Measurements from ENCODE around the gene PDE9A.

The PDE9A gene

DNA sequence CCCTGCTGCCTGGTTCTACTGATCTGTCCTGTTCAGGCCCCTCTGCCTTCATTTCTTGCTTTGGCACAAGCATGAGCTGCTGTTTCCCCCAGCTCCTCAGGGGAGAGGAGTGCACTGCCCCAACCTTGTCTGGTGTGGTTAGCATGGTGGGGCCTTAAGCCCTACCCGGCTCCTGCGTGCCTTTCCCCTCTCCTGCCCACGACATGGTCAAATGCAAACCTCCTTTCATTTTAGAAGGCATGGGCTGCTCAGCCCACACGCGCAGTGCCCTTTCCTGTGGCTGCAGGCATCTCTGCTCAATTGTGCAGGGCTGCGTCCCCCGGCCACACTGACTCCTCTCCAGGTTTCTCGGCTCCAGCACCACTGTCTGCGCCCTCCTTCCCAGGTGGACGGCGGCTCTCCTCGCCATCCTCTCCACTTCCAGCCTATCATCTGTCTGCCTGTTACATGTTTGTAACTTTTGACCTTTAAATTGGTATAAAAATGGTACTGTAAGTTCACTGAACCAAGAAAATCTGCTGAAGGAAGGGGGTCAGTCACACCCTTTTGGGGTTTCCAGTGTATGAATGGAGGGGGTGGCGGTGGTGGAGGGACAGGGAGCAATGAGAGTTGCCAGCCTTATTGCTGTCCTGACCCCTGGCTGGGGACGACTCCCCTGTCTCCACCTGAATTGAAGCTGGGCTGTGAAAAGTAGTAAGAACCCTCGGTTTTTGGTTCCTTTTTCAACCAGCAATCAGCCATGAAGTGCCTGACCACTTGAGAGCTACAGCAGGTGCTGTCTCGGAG lies 5.1 kb downstream of the PDE9A start:
- DNase-seq: no peak

DNA sequence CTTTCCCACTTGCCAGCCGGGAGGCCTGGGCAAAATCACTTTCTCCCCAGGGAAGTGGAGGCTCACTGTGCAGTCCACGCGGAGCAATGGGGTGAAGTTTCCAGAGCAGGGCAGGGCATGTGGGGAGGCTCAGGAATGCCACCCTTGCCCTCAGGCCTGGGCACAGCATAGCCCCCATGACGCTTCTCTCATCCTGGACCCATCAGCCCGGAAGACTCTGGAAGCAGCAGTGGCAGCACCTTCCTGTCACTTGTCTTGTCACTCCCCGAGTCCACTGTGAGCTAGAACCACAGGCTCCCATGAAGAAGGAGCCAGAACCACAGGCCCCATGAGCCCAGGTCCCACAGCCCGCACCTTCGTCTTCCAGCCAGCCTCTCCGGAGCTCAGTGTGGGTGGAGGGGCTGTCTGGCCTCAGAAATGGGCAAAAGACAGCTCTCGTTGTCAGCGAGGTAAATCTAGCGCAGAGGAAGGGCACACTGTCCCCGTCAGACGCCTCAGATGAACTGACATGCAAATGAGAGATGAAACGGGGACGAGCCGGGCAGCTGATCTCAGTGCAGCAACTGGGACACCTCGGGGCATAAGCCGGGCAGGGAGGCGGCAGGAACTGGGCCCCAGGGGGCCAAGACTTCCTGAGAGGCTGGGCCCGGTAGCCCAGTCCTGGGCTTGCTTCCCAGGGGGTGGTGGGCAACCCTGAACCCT lies 6.1 kb downstream of the PDE9A start:
- no peak for DNase-seq

- no peak for DNase-seq
Observed at GRCh38 chr21:42660118-42660470, 6.7 kb downstream of the PDE9A start.

- DNase-seq: no peak
Observed at GRCh38 chr21:42661688-42662429, 8.4 kb downstream of the PDE9A start.

- DNase-seq: no peak
Observed at GRCh38 chr21:42662430-42663199, 9.2 kb downstream of the PDE9A start.

DNA sequence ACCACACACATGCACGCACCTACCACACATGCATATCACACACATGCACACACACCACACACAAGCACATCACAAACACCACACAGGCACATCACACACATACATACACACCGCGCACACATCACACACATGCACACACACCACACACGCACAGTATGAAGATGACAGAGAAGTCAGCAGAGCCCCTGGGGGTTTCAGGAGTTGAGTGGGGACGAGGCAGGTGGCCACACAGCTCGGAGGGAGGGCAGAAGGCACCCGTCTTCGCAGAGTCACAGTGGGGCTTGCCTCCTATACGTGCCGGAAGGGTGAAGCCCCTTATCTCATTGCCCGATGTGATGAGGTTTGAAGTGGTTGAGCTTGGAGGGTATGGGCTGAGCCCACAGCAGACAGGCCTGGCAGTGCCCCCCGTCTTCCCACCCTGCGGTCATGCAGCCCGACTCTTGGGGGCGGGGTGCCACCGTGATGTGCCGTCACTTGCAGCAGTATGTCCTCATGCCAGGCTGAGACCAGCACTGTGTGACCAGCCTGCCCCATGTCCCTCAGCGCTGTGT lies 9.9 kb downstream of the PDE9A start:
- DNase-seq: no peak

GRCh38 chr21:42663860-42664535 lies 10.6 kb downstream of the PDE9A start:
- DNase-seq: no peak

DNA sequence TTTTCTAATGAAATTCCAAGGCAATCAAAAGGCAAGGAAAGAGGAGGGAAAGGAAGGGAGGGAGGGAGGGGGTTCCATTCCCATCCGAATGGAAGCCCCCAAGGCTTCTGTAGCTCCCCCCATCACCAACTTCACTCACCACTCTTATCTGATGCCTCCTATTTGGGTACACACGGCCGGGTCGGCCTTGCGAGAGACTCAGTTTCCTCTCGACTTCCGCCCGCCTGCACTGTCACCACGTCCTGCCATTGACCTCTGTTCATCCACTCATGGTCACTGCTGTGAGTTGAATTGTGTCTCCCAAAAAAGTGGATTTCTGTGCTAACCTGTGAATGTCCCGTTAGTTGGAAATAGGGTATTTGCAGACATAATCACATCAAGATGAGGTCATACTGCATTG lies 11.2 kb downstream of the PDE9A start:
- no peak for DNase-seq

- no peak for DNase-seq
Observed at GRCh38 chr21:42665026-42665425, 11.6 kb downstream of the PDE9A start.

DNA sequence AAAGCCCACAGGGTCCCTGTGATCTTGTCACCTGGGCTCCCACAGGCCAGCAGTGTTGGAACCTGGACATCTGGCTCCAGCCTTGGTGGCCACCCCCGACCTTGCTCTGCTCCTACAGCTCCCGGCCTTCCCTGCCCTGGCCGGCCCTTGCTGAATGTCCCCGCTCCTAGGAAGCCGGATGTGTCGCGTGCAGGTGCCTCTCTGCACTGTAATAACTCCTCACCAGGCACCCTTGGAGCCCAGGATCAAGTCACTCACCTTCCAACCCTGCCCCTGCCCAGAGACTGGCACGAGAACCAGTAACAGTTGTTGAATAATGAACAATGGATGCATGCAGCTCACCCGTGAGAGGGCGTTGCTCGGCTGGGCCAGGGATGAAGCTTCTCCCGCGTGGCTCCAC lies 12.1 kb downstream of the PDE9A start:
- no peak for DNase-seq

- no peak for DNase-seq
Observed at GRCh38 chr21:42666023-42666747, 12.8 kb downstream of the PDE9A start.

DNA sequence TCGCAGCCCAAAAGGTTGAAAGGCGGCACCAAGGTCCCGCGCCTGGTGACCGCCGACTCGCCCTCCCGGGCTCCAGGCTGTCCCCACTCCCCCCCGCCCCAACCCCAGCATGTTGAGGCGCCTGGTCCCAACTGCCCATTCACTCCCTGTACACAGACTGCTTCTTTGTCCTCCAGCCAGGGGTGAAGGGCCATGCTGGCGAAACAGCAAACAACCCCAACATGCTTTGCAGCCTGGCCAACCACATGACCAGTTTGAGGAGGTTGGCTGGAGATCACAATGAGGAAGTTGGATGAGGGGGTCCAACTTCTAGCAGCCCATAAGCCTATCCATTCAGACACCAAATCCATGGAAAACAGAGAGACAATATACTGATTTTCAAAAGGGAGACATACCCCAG lies 13.5 kb downstream of the PDE9A start:
- peak; percentile 84 for DNase-seq

GRCh38 chr21:42668298-42668992 lies 15.0 kb downstream of the PDE9A start:
- no peak for DNase-seq

DNA sequence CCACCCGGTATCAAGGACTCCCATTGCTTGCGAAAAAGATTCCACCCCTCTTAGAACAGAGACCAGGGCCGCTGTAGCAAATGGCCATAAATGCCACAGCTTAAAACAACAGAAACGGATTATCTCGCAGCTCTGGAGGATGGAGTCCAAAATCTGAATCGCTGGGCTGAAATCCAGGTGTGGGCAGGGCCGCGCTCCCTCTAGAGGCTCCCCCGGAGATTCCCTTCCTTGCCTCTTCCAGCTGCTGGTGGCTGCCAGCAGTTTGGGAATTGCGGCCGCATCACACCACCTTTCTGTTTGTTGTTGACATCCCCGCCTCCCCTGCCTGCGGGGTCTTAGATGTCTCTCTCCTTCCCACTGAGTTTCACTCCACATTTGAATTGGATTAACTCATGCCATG lies 15.6 kb downstream of the PDE9A start:
- no peak for DNase-seq

- no peak for DNase-seq
Observed at GRCh38 chr21:42670058-42670880, 16.8 kb downstream of the PDE9A start.

DNA sequence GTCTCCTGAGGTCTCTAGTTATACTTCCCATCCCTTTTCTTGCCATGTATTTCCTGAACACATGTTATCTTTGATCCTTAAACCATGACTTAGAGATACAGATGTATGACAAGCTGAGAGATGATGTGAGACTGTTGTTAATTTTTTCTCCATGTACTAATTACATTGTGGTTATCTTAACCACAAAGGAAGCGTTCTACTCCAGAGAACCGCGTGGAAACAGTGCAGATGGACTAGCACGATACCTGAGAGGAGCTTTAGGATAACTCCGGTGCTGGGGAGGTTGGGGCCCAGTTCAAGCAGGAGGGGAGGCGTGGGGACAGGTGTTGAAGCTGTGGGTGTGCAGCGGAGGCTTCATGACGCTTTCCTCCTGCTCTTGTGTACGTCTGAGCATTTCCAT lies 17.5 kb downstream of the PDE9A start:
- DNase-seq: no peak

GRCh38 chr21:42671778-42672593 lies 18.6 kb downstream of the PDE9A start:
- no peak for DNase-seq

- DNase-seq: no peak
Observed at GRCh38 chr21:42672699-42673458, 19.5 kb downstream of the PDE9A start.

Measured in midbrain (tissue), 1 donor.